Measurements from ENCODE around the gene MKRN2OS.

MKRN2OS gene

DNA sequence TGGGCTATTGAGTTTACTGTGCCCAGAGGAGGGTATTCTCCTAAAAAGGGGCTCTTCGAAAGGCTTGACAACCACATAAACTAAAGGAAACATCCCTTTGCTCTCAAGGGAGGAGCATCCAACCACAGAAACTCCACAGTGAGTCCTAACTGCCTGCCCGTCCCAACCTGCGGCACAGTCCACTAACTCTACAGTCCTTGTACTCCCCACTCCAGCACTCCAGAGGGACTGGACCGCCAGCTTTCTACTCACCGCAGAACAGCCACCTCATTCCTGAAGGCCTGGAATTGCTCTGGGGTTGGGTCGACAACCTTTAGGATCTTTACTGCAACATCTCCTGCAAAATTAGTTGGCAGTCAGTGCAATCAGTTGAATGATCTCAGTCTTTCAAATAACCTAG, 46.2 kb upstream of the MKRN2OS start:
- Histone ChIP-seq H2AFZ (ENCODE audit: low read depth, low read length) (no peak overlapping the region), H3K4me3 (ENCODE audit: low read depth in 1 of 2, low read length in 2 of 2) (no peak overlapping the region), H3K27me3 (ENCODE audit: insufficient read depth, low read length, poor library complexity) (no peaks in the 10 kb centered on the region), H3K79me2 (ENCODE audit: insufficient read depth, low read length) (no peaks in the 10 kb centered on the region), H3K9me3 (ENCODE audit: insufficient read depth, low read length, severe bottlenecking) (no peaks in the 10 kb centered on the region), H3K4me2 (ENCODE audit: insufficient read depth, low read length) (no peak overlapping the region), H3K9ac (ENCODE audit: low read depth, low read length) (no peak overlapping the region), H3K36me3 (ENCODE audit: insufficient read depth, low read length) (peaks cover 91% of the 10 kb centered on the region), H3K4me1 (ENCODE audit: insufficient read depth, low read length) (no peaks in the 10 kb centered on the region), H3K27ac (ENCODE audit: low read length) (no peak overlapping the region), H4K20me1 (ENCODE audit: insufficient read depth, low read length) (peaks cover 3% of the 10 kb centered on the region; the same call in 1 of the 2 replicates)
- DNase-seq (no peak), ATAC-seq (ENCODE audit: insufficient read depth, low read depth) (no peak)
- TF ChIP-seq, protein P1, sequence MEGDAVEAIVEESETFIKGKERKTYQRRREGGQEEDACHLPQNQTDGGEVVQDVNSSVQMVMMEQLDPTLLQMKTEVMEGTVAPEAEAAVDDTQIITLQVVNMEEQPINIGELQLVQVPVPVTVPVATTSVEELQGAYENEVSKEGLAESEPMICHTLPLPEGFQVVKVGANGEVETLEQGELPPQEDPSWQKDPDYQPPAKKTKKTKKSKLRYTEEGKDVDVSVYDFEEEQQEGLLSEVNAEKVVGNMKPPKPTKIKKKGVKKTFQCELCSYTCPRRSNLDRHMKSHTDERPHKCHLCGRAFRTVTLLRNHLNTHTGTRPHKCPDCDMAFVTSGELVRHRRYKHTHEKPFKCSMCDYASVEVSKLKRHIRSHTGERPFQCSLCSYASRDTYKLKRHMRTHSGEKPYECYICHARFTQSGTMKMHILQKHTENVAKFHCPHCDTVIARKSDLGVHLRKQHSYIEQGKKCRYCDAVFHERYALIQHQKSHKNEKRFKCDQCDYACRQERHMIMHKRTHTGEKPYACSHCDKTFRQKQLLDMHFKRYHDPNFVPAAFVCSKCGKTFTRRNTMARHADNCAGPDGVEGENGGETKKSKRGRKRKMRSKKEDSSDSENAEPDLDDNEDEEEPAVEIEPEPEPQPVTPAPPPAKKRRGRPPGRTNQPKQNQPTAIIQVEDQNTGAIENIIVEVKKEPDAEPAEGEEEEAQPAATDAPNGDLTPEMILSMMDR (IDR thresholded peaks at IDR 0.05; ENCODE audit: borderline replicate concordance, extremely low read depth, low read length, poor library complexity, severe bottlenecking): no peak
- no peak for TF ChIP-seq EZH2 (IDR thresholded peaks at IDR 0.05; ENCODE audit: borderline replicate concordance, low read depth, low read length, severe bottlenecking)

GRCh38 chr3:12590096-12590495, 44.8 kb upstream of the MKRN2OS start:
- peaks cover 93% of the 10 kb centered on the region for H3K36me3 ChIP-seq (ENCODE audit: insufficient read depth, low read length)
- ATAC-seq (ENCODE audit: insufficient read depth, low read depth): no peak

GRCh38 chr3:12588039-12589009, 43.0 kb upstream of the MKRN2OS start:
- peaks cover 95% of the 10 kb centered on the region for H3K36me3 ChIP-seq (ENCODE audit: insufficient read depth, low read length)
- no peak overlapping the region for H3K4me2 ChIP-seq (ENCODE audit: insufficient read depth, low read length)
- H3K9ac ChIP-seq (ENCODE audit: low read depth, low read length): no peak overlapping the region
- ATAC-seq (ENCODE audit: insufficient read depth, low read depth) (no peak), DNase-seq (no peak)
- no peak overlapping the region for H2AFZ ChIP-seq (ENCODE audit: low read depth, low read length)
- no peaks in the 10 kb centered on the region for H3K4me1 ChIP-seq (ENCODE audit: insufficient read depth, low read length)
- H3K27me3 ChIP-seq (ENCODE audit: insufficient read depth, low read length, poor library complexity): no peaks in the 10 kb centered on the region
- TF ChIP-seq, protein P1 (IDR thresholded peaks at IDR 0.05; ENCODE audit: borderline replicate concordance, extremely low read depth, low read length, poor library complexity, severe bottlenecking): no peak
- TF ChIP-seq EZH2 (IDR thresholded peaks at IDR 0.05; ENCODE audit: borderline replicate concordance, low read depth, low read length, severe bottlenecking): no peak
- no peaks in the 10 kb centered on the region for H3K9me3 ChIP-seq (ENCODE audit: insufficient read depth, low read length, severe bottlenecking)
- 0 out of 2 replicates have a peak, but pooled peaks cover 4% of the 10 kb centered on the region for H3K79me2 ChIP-seq (ENCODE audit: insufficient read depth, low read length)
- H3K27ac ChIP-seq (ENCODE audit: low read length): no peak overlapping the region
- H4K20me1 ChIP-seq (ENCODE audit: insufficient read depth, low read length): peaks cover 3% of the 10 kb centered on the region; the same call in 1 of the 2 replicates
- no peak overlapping the region for H3K4me3 ChIP-seq (ENCODE audit: low read depth in 1 of 2, low read length in 2 of 2)

More at GRCh38 chr3:12590096-12590495, 44.8 kb upstream of the MKRN2OS start:
- Histone ChIP-seq H3K4me2 (ENCODE audit: insufficient read depth, low read length) (no peak overlapping the region), H3K27ac (ENCODE audit: low read length) (no peak overlapping the region), H2AFZ (ENCODE audit: low read depth, low read length) (no peak overlapping the region), H3K9me3 (ENCODE audit: insufficient read depth, low read length, severe bottlenecking) (no peaks in the 10 kb centered on the region), H3K4me1 (ENCODE audit: insufficient read depth, low read length) (no peaks in the 10 kb centered on the region), H3K79me2 (ENCODE audit: insufficient read depth, low read length) (no peaks in the 10 kb centered on the region), H3K4me3 (ENCODE audit: low read depth in 1 of 2, low read length in 2 of 2) (no peak overlapping the region), H4K20me1 (ENCODE audit: insufficient read depth, low read length) (peaks cover 3% of the 10 kb centered on the region; the same call in 1 of the 2 replicates), H3K27me3 (ENCODE audit: insufficient read depth, low read length, poor library complexity) (no peaks in the 10 kb centered on the region), H3K9ac (ENCODE audit: low read depth, low read length) (no peak overlapping the region)
- DNase-seq: no peak
- TF ChIP-seq, protein P1 (IDR thresholded peaks at IDR 0.05; ENCODE audit: borderline replicate concordance, extremely low read depth, low read length, poor library complexity, severe bottlenecking): no peak
- no peak for TF ChIP-seq EZH2 (IDR thresholded peaks at IDR 0.05; ENCODE audit: borderline replicate concordance, low read depth, low read length, severe bottlenecking)
